AG04450 (cell line): ENCODE data around the gene CYP26B1. TPM values are rescaled to one million over a fixed set of nuclear protein-coding genes. Genes with fewer than 3 reads are reported as not detected.

Experiments used
- CTCF ChIA-PET: fragments of 300-600, 350-600 bp; formaldehyde crosslinking; extraction: SDS; loops from one replicate; lab custom pipeline; 2022; ENCODE audit warnings: antibody characterized with exemption, inconsistent platforms; lab: Charles Lee
- POLR2A ChIA-PET: fragments of 350-600 bp; formaldehyde crosslinking; extraction: SDS; loops from one replicate; lab custom pipeline; 2021; ENCODE audit warnings: antibody characterized with exemption, inconsistent platforms; lab: Yijun Ruan, JAX
- DNase-seq: peaks from one replicate; pipeline ENCODE4 v3.0.0-alpha.2; 2011; ENCODE audit warnings: low read depth, low spot score
- H3K27ac ChIP-seq: one replicate; pipeline ENCODE4 v1.5.1; 2012; ENCODE audit warnings: low read depth, low read length, control low read depth
- H3K27me3 ChIP-seq: one replicate; pipeline ENCODE4 v1.6.0; 2012; ENCODE audit warnings: low read length; ENCODE audit not compliant: control insufficient read depth, insufficient read depth
- H3K4me3 ChIP-seq: 2 replicates; pipeline ENCODE4 v1.5.1; 2011; ENCODE audit warnings: mild to moderate bottlenecking, low read depth, low read length, control low read depth
- H3K9me3 ChIP-seq: 2 replicates; pipeline ENCODE4 v1.5.1; 2012; ENCODE audit warnings: low read length; ENCODE audit not compliant: control insufficient read depth, insufficient read depth
- polyA minus RNA-seq: library from RNA; depleted of rRNA, polyadenylated mRNA; stranded (reverse); fragments of >200 nt; gene quantifications from 2 replicates; pipeline ENCODE4 v1.2.3, GENCODE V29; 2011; rRNA and poly(A)+ RNA removed
- polyA plus RNA-seq: library from polyadenylated mRNA; depleted of rRNA; stranded (reverse); fragments of >200 nt; gene quantifications from 2 replicates; pipeline ENCODE4 v1.2.3, GENCODE V29; 2011; rRNA removed
- TF ChIP-seq, protein P1 (sequence below): IDR thresholded peaks from 2 replicates; pipeline ENCODE4 v1.5.1; 2011; ENCODE audit warnings: low read depth, low read length, control low read depth, inconsistent platforms

CYP26B1 gene, protein sequence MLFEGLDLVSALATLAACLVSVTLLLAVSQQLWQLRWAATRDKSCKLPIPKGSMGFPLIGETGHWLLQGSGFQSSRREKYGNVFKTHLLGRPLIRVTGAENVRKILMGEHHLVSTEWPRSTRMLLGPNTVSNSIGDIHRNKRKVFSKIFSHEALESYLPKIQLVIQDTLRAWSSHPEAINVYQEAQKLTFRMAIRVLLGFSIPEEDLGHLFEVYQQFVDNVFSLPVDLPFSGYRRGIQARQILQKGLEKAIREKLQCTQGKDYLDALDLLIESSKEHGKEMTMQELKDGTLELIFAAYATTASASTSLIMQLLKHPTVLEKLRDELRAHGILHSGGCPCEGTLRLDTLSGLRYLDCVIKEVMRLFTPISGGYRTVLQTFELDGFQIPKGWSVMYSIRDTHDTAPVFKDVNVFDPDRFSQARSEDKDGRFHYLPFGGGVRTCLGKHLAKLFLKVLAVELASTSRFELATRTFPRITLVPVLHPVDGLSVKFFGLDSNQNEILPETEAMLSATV
- polyA plus RNA-seq (0.01 and 0.04 TPM in 2 replicates), polyA minus RNA-seq (0.09 and 0.32 TPM in 2 replicates)

DNA sequence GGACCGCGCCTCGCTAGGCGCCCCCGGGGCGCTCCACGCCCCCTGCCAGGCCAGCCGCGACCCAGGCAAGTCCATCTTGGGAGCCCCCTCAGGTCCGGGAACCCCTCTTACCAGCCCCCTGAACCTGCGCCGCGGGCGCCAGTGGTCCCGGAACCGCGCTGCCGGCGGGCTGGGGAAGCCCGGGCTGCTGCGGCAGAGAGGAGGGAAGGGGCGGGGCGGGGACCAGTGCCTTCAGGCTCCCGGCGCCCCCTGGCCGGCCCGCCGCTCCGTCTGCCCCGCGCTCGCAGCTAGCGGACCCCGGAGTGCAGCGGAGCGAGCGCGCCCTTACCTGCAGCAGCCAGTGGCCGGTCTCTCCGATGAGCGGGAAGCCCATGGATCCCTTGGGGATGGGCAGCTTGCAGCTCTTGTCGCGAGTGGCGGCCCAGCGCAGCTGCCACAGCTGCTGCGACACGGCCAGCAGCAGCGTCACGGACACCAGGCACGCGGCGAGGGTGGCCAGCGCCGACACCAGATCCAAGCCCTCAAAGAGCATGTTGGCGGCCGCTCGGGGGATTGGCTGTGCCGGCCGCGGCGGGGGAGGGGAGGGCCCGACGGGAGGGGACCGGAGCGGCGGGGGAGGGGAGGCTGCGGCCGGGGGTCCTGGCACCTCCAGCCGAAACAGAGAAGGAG lies at the start of gene CYP26B1:
Gene CYP26B1 (minus strand): TSS at position 560 of the 669 bp plus-strand sequence. CDS start 28 bp downstream, at position 532.
- Histone ChIP-seq H3K4me3 (peak within 1 kb of the TSS; percentile 55), H3K9me3 (peaks cover 23% of the 10 kb centered on the region), H3K27me3 (peaks cover 88% of the 10 kb centered on the region), H3K27ac (no peak within 1 kb of the TSS)
- CTCF ChIA-PET: interaction anchor here (0.8 to 5.1 kb wide), 3 partner anchors 39 to 224 kb away, joined by 4 to 60 read pairs (median 4); no protein-coding TSS in a partner anchor
- DNase-seq: no peak
- TF ChIP-seq, protein P1, sequence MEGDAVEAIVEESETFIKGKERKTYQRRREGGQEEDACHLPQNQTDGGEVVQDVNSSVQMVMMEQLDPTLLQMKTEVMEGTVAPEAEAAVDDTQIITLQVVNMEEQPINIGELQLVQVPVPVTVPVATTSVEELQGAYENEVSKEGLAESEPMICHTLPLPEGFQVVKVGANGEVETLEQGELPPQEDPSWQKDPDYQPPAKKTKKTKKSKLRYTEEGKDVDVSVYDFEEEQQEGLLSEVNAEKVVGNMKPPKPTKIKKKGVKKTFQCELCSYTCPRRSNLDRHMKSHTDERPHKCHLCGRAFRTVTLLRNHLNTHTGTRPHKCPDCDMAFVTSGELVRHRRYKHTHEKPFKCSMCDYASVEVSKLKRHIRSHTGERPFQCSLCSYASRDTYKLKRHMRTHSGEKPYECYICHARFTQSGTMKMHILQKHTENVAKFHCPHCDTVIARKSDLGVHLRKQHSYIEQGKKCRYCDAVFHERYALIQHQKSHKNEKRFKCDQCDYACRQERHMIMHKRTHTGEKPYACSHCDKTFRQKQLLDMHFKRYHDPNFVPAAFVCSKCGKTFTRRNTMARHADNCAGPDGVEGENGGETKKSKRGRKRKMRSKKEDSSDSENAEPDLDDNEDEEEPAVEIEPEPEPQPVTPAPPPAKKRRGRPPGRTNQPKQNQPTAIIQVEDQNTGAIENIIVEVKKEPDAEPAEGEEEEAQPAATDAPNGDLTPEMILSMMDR: no peak
- POLR2A ChIA-PET: no interaction called here

DNA sequence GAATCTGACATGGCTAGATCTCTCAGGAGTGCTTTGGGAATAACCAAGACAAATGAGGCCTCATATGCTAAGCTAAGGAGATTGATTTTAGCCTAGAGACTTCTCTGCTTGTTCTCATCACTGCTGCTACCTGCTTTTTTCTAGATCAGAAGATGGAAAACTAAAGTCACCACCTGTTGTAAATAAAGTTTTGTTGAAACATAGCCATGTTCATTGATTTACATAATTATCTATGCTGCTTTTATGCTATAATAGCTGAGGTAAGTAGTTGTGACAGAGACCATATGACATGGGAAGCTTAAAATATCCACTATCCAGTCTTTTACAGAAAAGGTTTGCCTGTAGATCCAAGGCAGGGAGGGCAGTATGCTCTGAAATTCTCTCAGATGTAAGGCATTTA lies 46.1 kb upstream of the CYP26B1 start:
- H3K27ac ChIP-seq: no peak overlapping the region
- TF ChIP-seq, protein P1: no peak
- no peak overlapping the region for H3K4me3 ChIP-seq
- no peaks in the 10 kb centered on the region for H3K27me3 ChIP-seq
- ChIA-PET POLR2A (no interaction called here), CTCF (no interaction called here)
- no peak for DNase-seq
- H3K9me3 ChIP-seq: no peaks in the 10 kb centered on the region

DNA sequence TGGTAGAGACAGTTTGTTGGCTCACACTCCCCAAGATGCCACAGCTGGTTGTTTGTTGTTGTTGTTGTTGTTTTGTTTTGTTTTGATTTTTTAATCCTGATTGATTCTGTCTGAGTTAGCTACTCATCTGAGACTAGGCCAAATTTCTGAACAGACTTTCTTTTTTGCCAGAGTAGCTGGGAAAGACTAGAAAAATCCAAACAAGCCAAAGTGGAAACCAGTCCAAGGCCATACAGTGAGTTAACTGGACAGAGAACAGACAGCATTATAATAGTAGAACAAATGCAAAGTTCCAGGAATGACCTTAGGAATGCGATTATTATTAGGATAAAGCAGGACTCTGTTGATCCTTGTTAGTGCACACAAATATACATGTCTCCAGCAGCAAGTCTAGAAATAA lies 43.8 kb upstream of the CYP26B1 start:
- Histone ChIP-seq H3K9me3 (peaks cover 14% of the 10 kb centered on the region), H3K4me3 (no peak overlapping the region), H3K27me3 (no peaks in the 10 kb centered on the region), H3K27ac (no peak overlapping the region)
- TF ChIP-seq, protein P1: no peak
- ChIA-PET CTCF (no interaction called here), POLR2A (no interaction called here)
- no peak for DNase-seq

DNA sequence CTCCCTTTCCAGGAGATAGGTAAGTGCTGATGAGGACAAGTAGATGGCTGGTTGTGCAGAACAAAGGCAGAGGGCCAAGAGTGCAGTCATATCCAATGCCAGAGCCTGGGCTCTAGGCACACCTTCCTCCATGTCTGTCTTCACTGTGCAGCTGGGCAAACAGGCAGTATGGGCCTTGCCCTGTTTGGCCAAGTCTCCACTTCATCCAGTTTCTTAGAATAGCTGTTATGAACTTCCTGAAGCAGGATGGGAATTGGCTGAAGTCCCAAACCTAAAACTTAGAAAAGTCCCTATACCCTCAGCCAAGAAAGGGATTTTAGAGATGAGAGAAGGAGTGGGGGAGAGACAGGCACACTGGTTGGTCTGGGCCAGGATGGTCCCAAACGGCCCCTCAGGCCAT lies 37.5 kb upstream of the CYP26B1 start:
- H3K9me3 ChIP-seq: peaks cover 14% of the 10 kb centered on the region
- DNase-seq: no peak
- ChIA-PET CTCF (no interaction called here), POLR2A (no interaction called here)
- no peak overlapping the region for H3K27ac ChIP-seq
- TF ChIP-seq, protein P1: no peak
- H3K27me3 ChIP-seq: no peaks in the 10 kb centered on the region
- no peak overlapping the region for H3K4me3 ChIP-seq
